Spleen (tissue), 11 donors: Measurements from ENCODE around the gene HIGD1A. TPM values are rescaled to one million over a fixed set of nuclear protein-coding genes. Genes with fewer than 3 reads are reported as not detected.

Experiments
- DNase-seq: peaks from one replicate; pipeline ENCODE4 v3.0.0-alpha.2; 2020
- H3K27ac ChIP-seq, 8 donors: fragments of 200-600 bp; sonication (generic) in 7 of 8; 1 replicate in 4 of 8; 2 replicates in 4 of 8; pipeline versions ENCODE4 v1.5.0 to v1.8.0; 2016 to 2021; ENCODE audit warnings: inconsistent platforms in 4 of 8, mild to moderate bottlenecking in 4 of 8, moderate library complexity in 1 of 8
- H3K27me3 ChIP-seq, 7 donors: fragments of 200-600 bp; sonication (generic) in 6 of 7; replicated peaks in 1 of 7; 1 replicate in 4 of 7; 2 replicates in 3 of 7; pipeline versions ENCODE4 v1.5.0 to v1.8.0; 2016 to 2021; ENCODE audit warnings: inconsistent platforms in 3 of 7, mild to moderate bottlenecking in 1 of 7
- H3K36me3 ChIP-seq, 6 donors: fragments of 200-600 bp; sonication (generic) in 5 of 6; 1 replicate in 4 of 6; 2 replicates in 2 of 6; pipeline versions ENCODE4 v1.5.0 to v1.8.0; 2016 to 2021; ENCODE audit warnings: inconsistent platforms in 2 of 6
- H3K4me1 ChIP-seq, 6 donors: fragments of 200-600 bp; sonication (generic) in 5 of 6; 1 replicate in 3 of 6; 2 replicates in 3 of 6; pipeline versions ENCODE4 v1.5.0 to v1.8.0; 2016 to 2021; ENCODE audit warnings: inconsistent platforms in 3 of 6
- H3K4me3 ChIP-seq, 8 donors: fragments of 200-600 bp; sonication (generic) in 7 of 8; 1 replicate in 4 of 8; 2 replicates in 4 of 8; pipeline versions ENCODE4 v1.5.0 to v1.8.0; 2016 to 2021; ENCODE audit warnings: inconsistent platforms in 4 of 8, mild to moderate bottlenecking in 4 of 8, moderate library complexity in 2 of 8
- H3K9me3 ChIP-seq, 8 donors: fragments of 200-600 bp; sonication (generic) in 7 of 8; 1 replicate in 4 of 8; 2 replicates in 4 of 8; pipeline versions ENCODE4 v1.5.0 to v1.8.0; 2016 to 2021; ENCODE audit warnings: inconsistent platforms in 4 of 8
- CTCF ChIP-seq, 11 experiments: fragments of 200-600 bp in 7 of 11; fragments of 450-650 bp in 4 of 11; sonication (generic) in 4 of 11; IDR thresholded peaks in 8 of 11; conservative IDR thresholded peaks in 3 of 11; 1 replicate in 7 of 11; 2 replicates in 4 of 11; pipeline versions ENCODE4 v1.4.0 to v1.8.0; 2016 to 2021; ENCODE audit warnings: antibody characterized with exemption in 11 of 11, inconsistent platforms in 4 of 11, mild to moderate bottlenecking in 1 of 11
- POLR2A ChIP-seq, 3 donors: fragments of 450-650 bp; IDR thresholded peaks; one replicate each; pipeline ENCODE4 v1.5.1; 2017; ENCODE audit warnings: antibody characterized with exemption in 3 of 3, mild to moderate bottlenecking in 1 of 3
- POLR2AphosphoS5 ChIP-seq, 3 donors: sonication (generic); formaldehyde crosslinking; IDR thresholded peaks; one replicate each; pipeline ENCODE4 v1.5.1; 2017; ENCODE audit warnings: antibody characterized with exemption in 3 of 3
- WGBS, 5 donors: extraction: QIAGEN DNeasy Blood & Tissue Kit in 3 of 5; methylation state at CpG; one replicate each; pipeline versions ENCODE4 v1.1.5 to v1.1.7; 2013 to 2018; 5-methylcytosine and 5-hydroxymethylcytosine counted together
- intact Hi-C: fragments of 100-400 bp; cut with DNase I; formaldehyde crosslinking; loops from one replicate; pipeline ENCODE4 v1.15.0; 2023; ENCODE audit warnings: low total_unique reads
- polyA plus RNA-seq, 3 donors: library from polyadenylated mRNA; stranded (reverse); fragments of 200-250 nt; gene quantifications; one replicate each; pipeline ENCODE4 v1.2.1, GENCODE V29; 2013
- total RNA-seq, 7 donors: library from RNA; depleted of rRNA in 3 of 7; stranded (reverse); fragments of >200 nt in 3 of 7; fragmentation: NEBNext Ultra II Directional in 4 of 7; extraction: Animal tissue kit (Norgen Biotek cat#: 25700) in 4 of 7; gene quantifications; one replicate each; pipeline versions ENCODE4 v1.1.0 to v1.2.1, GENCODE V29; 2016 to 2021
- donor health status: healthy with polysubstance abuse.
- donor health status: DM: no; HTN: no; CAD: no; lungs with moderate emphysema.
- donor health status: DM: no; HTN: no; CAD: no.
- donor health status: Bipolar disorder and iron deficiency.
- donor health status: healthy.
- donor health status: DM: no; HTN: no; CAD: no.
- donor health status: DM: yes; HTN: yes; CAD: no.

The HIGD1A gene
- total and polyA plus RNA-seq, 10 donors = 39.4 to 89.0 (median 59.6) TPM

- H3K36me3 ChIP-seq = peaks cover 0 to 34% (median 9%) of the 10 kb centered on the region in 6 donors
- WGBS, 5 donors = 70 to 87% (median 81%) methylated on average over 3 of the region's 3 CpGs
- peaks cover 0 to 8% (median under 1%) of the 10 kb centered on the region in 6 donors for H3K4me1 ChIP-seq
- no peaks in the 10 kb centered on the region for H3K27me3 ChIP-seq
- no peak overlapping the region for H3K27ac ChIP-seq
- H3K4me3 ChIP-seq = no peak overlapping the region
- intact Hi-C loops = loop anchor here (2.0 to 5.0 kb wide), 2 partner anchors 52 to 100 kb away; no protein-coding TSS in a partner anchor
- TF ChIP-seq POLR2A (IDR thresholded peaks at IDR 0.05) (no peak), POLR2AphosphoS5 (IDR thresholded peaks at IDR 0.05) (no peak), CTCF (IDR thresholded peaks at IDR 0.05 in 8 of 11, conservative IDR thresholded peaks at IDR 0.05 in 3 of 11) (no peak)
- no peak for DNase-seq
- no peaks in the 10 kb centered on the region for H3K9me3 ChIP-seq
Measured at GRCh38 chr3:42780398-42780797, 23.9 kb downstream of the HIGD1A start.

- 87 to 93% (median 92%) methylated on average over 2 of the region's 2 CpGs for WGBS, 5 donors
- intact Hi-C loops = no loop called here
- Histone ChIP-seq H3K27ac (no peak overlapping the region), H3K27me3 (no peaks in the 10 kb centered on the region), H3K4me1 (peaks cover 0 to 12% (median 3%) of the 10 kb centered on the region in 6 donors), H3K36me3 (peaks cover 0 to 23% (median 3%) of the 10 kb centered on the region in 6 donors), H3K9me3 (no peaks in the 10 kb centered on the region), H3K4me3 (no peak overlapping the region)
- no peak for DNase-seq
- no peak for TF ChIP-seq POLR2AphosphoS5 (IDR thresholded peaks at IDR 0.05)
- no peak for TF ChIP-seq POLR2A (IDR thresholded peaks at IDR 0.05)
- TF ChIP-seq CTCF (IDR thresholded peaks at IDR 0.05 in 8 of 11, conservative IDR thresholded peaks at IDR 0.05 in 3 of 11) = no peak
Measured at GRCh38 chr3:42778644-42779043, 25.6 kb downstream of the HIGD1A start.

GRCh38 chr3:42773409-42773751 lies 30.9 kb downstream of the HIGD1A start:
- H3K27ac ChIP-seq = peak overlapping the region; percentile 68 to 96 (median 90)
- H3K9me3 ChIP-seq = peaks cover 0 to 7% (median 0%) of the 10 kb centered on the region in 8 donors
- DNase-seq = no peak
- H3K4me3 ChIP-seq = peak overlapping the region; percentile 45 to 78 (median 64)
- H3K36me3 ChIP-seq = no peaks in the 10 kb centered on the region
- TF ChIP-seq POLR2AphosphoS5 (IDR thresholded peaks at IDR 0.05) (no peak), POLR2A (IDR thresholded peaks at IDR 0.05) (no peak), CTCF (IDR thresholded peaks at IDR 0.05 in 8 of 11, conservative IDR thresholded peaks at IDR 0.05 in 3 of 11) (no peak)
- WGBS, 5 donors = 9 to 13% (median 12%) methylated on average over 6 of the region's 6 CpGs
- intact Hi-C loops = no loop called here
- H3K27me3 ChIP-seq = no peaks in the 10 kb centered on the region
- peaks cover 3 to 20% (median 10%) of the 10 kb centered on the region in 6 donors for H3K4me1 ChIP-seq

- WGBS, 5 donors = 1 to 2% (median 1%) methylated on average over 40 to 63 of the region's 63 CpGs
- peaks cover 3 to 20% (median 10%) of the 10 kb centered on the region in 6 donors for H3K4me1 ChIP-seq
- TF ChIP-seq POLR2AphosphoS5 (IDR thresholded peaks at IDR 0.05) (peak; percentile 85 to 93 (median 90)), CTCF (IDR thresholded peaks at IDR 0.05 in 8 of 11, conservative IDR thresholded peaks at IDR 0.05 in 3 of 11) (peak in 1 of 11 experiments; percentile 9), POLR2A (IDR thresholded peaks at IDR 0.05) (peak in 2 of 3 donors; percentile 2 to 22)
- H3K4me3 ChIP-seq = peak within 1 kb of the TSS; percentile 45 to 78 (median 64)
- no peaks in the 10 kb centered on the region for H3K27me3 ChIP-seq
- H3K9me3 ChIP-seq = peaks cover 0 to 7% (median 0%) of the 10 kb centered on the region in 8 donors
- intact Hi-C loops = no loop called here
- DNase-seq = peak; percentile 99
- peak within 1 kb of the TSS; percentile 68 to 96 (median 90) for H3K27ac ChIP-seq
- H3K36me3 ChIP-seq = no peaks in the 10 kb centered on the region
Measured at GRCh38 chr3:42772670-42773408, 31.5 kb downstream of the HIGD1A start, which contains the start of gene CCDC13. Gene CCDC13 (minus strand): TSS chr3:42773253. CDS start chr3:42758345, 14,908 bp downstream.
